Neuronal stem cell (in vitro differentiated cells): Measurements from ENCODE around the gene MT1X.

Experiments used
- DNase-seq: peaks from one replicate; pipeline ENCODE4 v3.0.0-alpha.2; 2013; ENCODE audit warnings: low spot score
- H2AFZ ChIP-seq: one replicate; pipeline ENCODE4 v1.6.1; 2013; ENCODE audit warnings: mild to moderate bottlenecking, low read length, inconsistent platforms
- H2AK5ac ChIP-seq: 2 replicates; pipeline ENCODE4 v1.6.1; 2013; ENCODE audit warnings: low read depth, mild to moderate bottlenecking, inconsistent platforms, low read length, moderate library complexity, mixed read lengths
- H2BK120ac ChIP-seq: 2 replicates; pipeline ENCODE4 v1.6.1; 2013; ENCODE audit warnings: low read depth, mild to moderate bottlenecking, inconsistent platforms, low read length, moderate library complexity, mixed read lengths
- H2BK12ac ChIP-seq: one replicate; pipeline ENCODE4 v1.6.1; 2013; ENCODE audit warnings: low read length, inconsistent platforms
- H2BK15ac ChIP-seq: 2 replicates; pipeline ENCODE4 v1.6.1; 2013; ENCODE audit warnings: mild to moderate bottlenecking, low read length, inconsistent platforms, mixed read lengths
- H2BK5ac ChIP-seq: one replicate; pipeline ENCODE4 v1.6.1; 2013; ENCODE audit warnings: inconsistent platforms, mild to moderate bottlenecking, low read length, moderate library complexity
- H3K14ac ChIP-seq: one replicate; pipeline ENCODE4 v1.6.1; 2013; ENCODE audit warnings: low read length, inconsistent platforms
- H3K18ac ChIP-seq: 2 replicates; pipeline ENCODE4 v1.6.1; 2013; ENCODE audit warnings: low read length, inconsistent platforms
- H3K23ac ChIP-seq: 2 replicates; pipeline ENCODE4 v1.6.1; 2013; ENCODE audit warnings: low read depth, mild to moderate bottlenecking, mixed read lengths, low read length, inconsistent platforms; ENCODE audit not compliant: poor library complexity
- H3K27ac ChIP-seq: replicated peaks from 3 replicates; pipeline ENCODE4 v1.5.1; 2013; ENCODE audit warnings: low read length, inconsistent platforms
- H3K27me3 ChIP-seq, 3 experiments: 2 replicates each; pipeline ENCODE4 v1.6.1; 2013; ENCODE audit warnings: low read length in 3 of 3, mild to moderate bottlenecking in 2 of 3, inconsistent platforms in 1 of 3, low read depth in 1 of 3, mixed read lengths in 1 of 3, moderate library complexity in 1 of 3; ENCODE audit not compliant: control insufficient read depth in 3 of 3, insufficient read depth in 3 of 3
- H3K36me3 ChIP-seq, 2 donors: replicated peaks in 1 of 2; 2 replicates each; pipeline ENCODE4 v1.6.1; 2013; ENCODE audit warnings: low read length in 2 of 2; ENCODE audit not compliant: control insufficient read depth in 2 of 2, insufficient read depth in 2 of 2
- H3K4ac ChIP-seq: 2 replicates; pipeline ENCODE4 v1.6.1; 2013; ENCODE audit warnings: inconsistent platforms, mild to moderate bottlenecking, low read length, moderate library complexity
- H3K4me1 ChIP-seq, 2 donors: 1 replicate in 1 of 2; 2 replicates in 1 of 2; pipeline ENCODE4 v1.6.1; 2013; ENCODE audit warnings: low read length in 2 of 2, low read depth in 1 of 2; ENCODE audit not compliant: control insufficient read depth in 2 of 2, insufficient read depth in 1 of 2
- H3K4me2 ChIP-seq: one replicate; pipeline ENCODE4 v1.6.1; 2013; ENCODE audit warnings: mild to moderate bottlenecking, low read length, inconsistent platforms; ENCODE audit not compliant: insufficient read depth, poor library complexity, severe bottlenecking
- H3K4me3 ChIP-seq, 2 donors: 2 replicates each; pipeline ENCODE4 v1.5.1; 2013; ENCODE audit warnings: low read length in 2 of 2, mild to moderate bottlenecking in 2 of 2, inconsistent platforms in 1 of 2, moderate library complexity in 1 of 2
- H3K79me1 ChIP-seq: one replicate; pipeline ENCODE4 v1.6.1; 2013; ENCODE audit warnings: low read depth, mild to moderate bottlenecking, inconsistent platforms, low read length, moderate library complexity
- H3K9ac ChIP-seq: one replicate; pipeline ENCODE4 v1.6.1; 2013; ENCODE audit warnings: mild to moderate bottlenecking, low read depth, low read length, inconsistent platforms; ENCODE audit not compliant: poor library complexity
- H3K9me3 ChIP-seq, 2 donors: replicated peaks in 1 of 2; 2 replicates each; pipeline versions ENCODE3 to v1.6.1; 2013; ENCODE audit warnings: low read length in 2 of 2, mild to moderate bottlenecking in 2 of 2, inconsistent platforms in 1 of 2, low read depth in 1 of 2, mixed read lengths in 1 of 2, moderate library complexity in 1 of 2; ENCODE audit not compliant: control insufficient read depth in 2 of 2, insufficient read depth in 1 of 2
- H4K8ac ChIP-seq: one replicate; pipeline ENCODE4 v1.6.1; 2013; ENCODE audit warnings: low read depth, mild to moderate bottlenecking, inconsistent platforms, low read length, moderate library complexity
- H4K91ac ChIP-seq: one replicate; pipeline ENCODE4 v1.6.1; 2013; ENCODE audit warnings: low read length, low read depth, mild to moderate bottlenecking, inconsistent platforms; ENCODE audit not compliant: poor library complexity
- WGBS, 2 donors: extraction: QIAGEN DNeasy Blood & Tissue Kit; methylation state at CpG; one replicate each; pipeline ENCODE4 v1.1.7; 2013; ENCODE audit warnings: missing lambda C conversion rate in 2 of 2, mixed read lengths in 1 of 2; ENCODE audit not compliant: insufficient read length in 2 of 2, insufficient replicate concordance in 1 of 2; ENCODE audit errors: extremely low coverage in 2 of 2; 5-methylcytosine and 5-hydroxymethylcytosine counted together

MT1X gene

DNA sequence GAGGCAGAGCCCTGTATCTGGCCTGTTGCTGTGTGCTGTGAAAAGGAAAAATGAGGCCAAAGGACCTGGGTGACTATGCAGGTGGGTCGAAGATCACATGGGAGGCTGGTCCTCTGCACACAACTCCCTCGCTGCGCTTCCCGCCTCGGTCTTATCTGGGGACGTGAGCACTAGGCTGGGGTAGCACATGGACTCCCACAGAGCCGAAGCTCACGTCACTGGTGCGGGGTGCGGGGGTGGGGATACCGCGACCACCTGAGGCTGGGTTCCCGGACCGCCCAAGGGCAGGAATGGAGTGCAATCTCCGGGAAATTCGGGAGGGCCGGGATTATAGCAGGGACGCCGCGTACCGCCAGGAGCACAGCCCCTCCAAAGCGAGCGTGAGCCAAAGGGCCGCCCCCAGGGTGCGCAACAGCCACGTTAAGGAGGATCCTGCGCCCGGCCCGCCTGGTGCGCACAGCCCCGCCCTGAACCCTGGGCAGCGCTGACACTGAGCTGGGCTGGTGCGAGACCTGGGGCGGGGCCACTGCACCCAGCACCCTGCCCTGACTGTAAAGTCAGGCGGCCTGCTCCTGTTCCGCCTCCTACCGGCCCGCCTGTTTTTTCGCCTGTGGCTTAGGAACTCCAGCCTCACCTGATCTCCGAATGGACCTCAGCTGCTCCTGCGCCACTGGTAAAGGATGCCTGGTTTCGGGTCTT lies 39.0 kb upstream of the MT1X start:
- Histone ChIP-seq H3K4me3 (peak overlapping the region in 1 of 2 donors; percentile 5), H2AFZ (no peak overlapping the region), H3K4me1 (peaks cover 1% of the 10 kb centered on the region in 2 donors), H3K18ac (no peak overlapping the region), H3K14ac (no peak overlapping the region), H3K79me1 (no peaks in the 10 kb centered on the region), H3K27ac (no peak overlapping the region), H3K36me3 (no peaks in the 10 kb centered on the region), H3K4ac (no peak overlapping the region), H2BK12ac (no peak overlapping the region), H3K23ac (peak overlapping the region; percentile 40), H3K27me3 (peaks cover 34 to 100% (median 98%) of the 10 kb centered on the region in 3 experiments), H2BK15ac (no peak overlapping the region), H4K91ac (no peak overlapping the region), H3K9ac (no peak overlapping the region), H4K8ac (no peak overlapping the region), H2AK5ac (no peak overlapping the region), H3K4me2 (no peak overlapping the region), H2BK120ac (no peak overlapping the region), H3K9me3 (peaks cover 0 to 2% of the 10 kb centered on the region in 2 donors), H2BK5ac (no peak overlapping the region)
- no CpG with 5 or more reads among the region's 42 CpGs for WGBS, 2 donors
- no peak for DNase-seq

DNA sequence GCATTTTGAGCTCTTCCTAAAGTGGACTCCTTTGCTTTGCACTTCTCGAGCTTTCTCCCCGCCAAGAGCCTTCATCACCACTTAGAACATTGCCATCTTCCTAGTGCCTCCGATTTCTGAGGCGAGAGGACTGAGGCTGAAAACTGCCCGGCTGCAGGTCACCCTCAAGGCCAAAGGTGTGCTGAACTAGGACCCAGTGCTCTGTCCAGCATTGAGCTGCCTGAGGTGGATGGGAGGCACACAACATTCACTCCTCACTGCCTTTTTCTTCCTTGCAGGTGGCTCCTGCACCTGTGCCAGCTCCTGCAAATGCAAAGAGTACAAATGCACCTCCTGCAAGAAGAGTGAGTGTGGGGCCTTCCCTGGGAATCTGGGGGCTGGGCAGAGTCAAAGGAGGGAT lies 38.4 kb upstream of the MT1X start:
- Histone ChIP-seq H3K9ac (no peak overlapping the region), H2BK12ac (no peak overlapping the region), H3K23ac (no peak overlapping the region), H4K8ac (no peak overlapping the region), H4K91ac (no peak overlapping the region), H3K4ac (no peak overlapping the region), H3K18ac (no peak overlapping the region), H3K4me2 (no peak overlapping the region), H2BK15ac (no peak overlapping the region), H2AK5ac (no peak overlapping the region), H3K14ac (no peak overlapping the region), H3K4me1 (no peaks in the 10 kb centered on the region), H3K36me3 (no peaks in the 10 kb centered on the region), H2AFZ (no peak overlapping the region), H3K4me3 (no peak overlapping the region), H3K79me1 (no peaks in the 10 kb centered on the region), H3K27me3 (peaks cover 30 to 100% (median 98%) of the 10 kb centered on the region in 3 experiments), H2BK120ac (no peak overlapping the region), H3K9me3 (peaks cover 0 to 2% of the 10 kb centered on the region in 2 donors), H3K27ac (no peak overlapping the region), H2BK5ac (no peak overlapping the region)
- no CpG with 5 or more reads among the region's 5 CpGs for WGBS, 2 donors
- DNase-seq, result no peak

GRCh38 chr16:56645311-56645710 lies 37.0 kb upstream of the MT1X start:
- H3K18ac ChIP-seq, result no peak overlapping the region
- H3K4me2 ChIP-seq, result no peak overlapping the region
- no peak overlapping the region for H3K23ac ChIP-seq
- no peak overlapping the region for H3K4ac ChIP-seq
- H2BK5ac ChIP-seq, result no peak overlapping the region
- H3K27me3 ChIP-seq, result peaks cover 28 to 100% (median 90%) of the 10 kb centered on the region in 3 experiments
- DNase-seq, result no peak
- H2AK5ac ChIP-seq, result no peak overlapping the region
- H2BK15ac ChIP-seq, result no peak overlapping the region
- no peak overlapping the region for H2BK12ac ChIP-seq
- no peak overlapping the region for H4K91ac ChIP-seq
- no peaks in the 10 kb centered on the region for H3K4me1 ChIP-seq
- no peak overlapping the region for H3K27ac ChIP-seq
- no peak overlapping the region for H4K8ac ChIP-seq
- no peak overlapping the region for H2AFZ ChIP-seq
- H3K4me3 ChIP-seq, result no peak overlapping the region
- no peak overlapping the region for H3K14ac ChIP-seq
- WGBS, 2 donors, result no CpG with 5 or more reads among the region's 1 CpG
- no peaks in the 10 kb centered on the region for H3K79me1 ChIP-seq
- H2BK120ac ChIP-seq, result no peak overlapping the region
- peaks cover 0 to 2% of the 10 kb centered on the region in 2 donors for H3K9me3 ChIP-seq
- no peak overlapping the region for H3K9ac ChIP-seq
- H3K36me3 ChIP-seq, result no peaks in the 10 kb centered on the region

- no peak overlapping the region for H3K14ac ChIP-seq
- H2BK120ac ChIP-seq, result no peak overlapping the region
- DNase-seq, result no peak
- no peak overlapping the region for H2BK12ac ChIP-seq
- H3K79me1 ChIP-seq, result no peaks in the 10 kb centered on the region
- H3K4me3 ChIP-seq, result peak overlapping the region in 1 of 2 donors; percentile 6
- H2BK15ac ChIP-seq, result no peak overlapping the region
- H4K91ac ChIP-seq, result no peak overlapping the region
- no peak overlapping the region for H2AK5ac ChIP-seq
- no peak overlapping the region for H3K9ac ChIP-seq
- no peak overlapping the region for H3K4ac ChIP-seq
- no peak overlapping the region for H2BK5ac ChIP-seq
- no peaks in the 10 kb centered on the region for H3K4me1 ChIP-seq
- H3K27me3 ChIP-seq, result peaks cover 28 to 100% (median 84%) of the 10 kb centered on the region in 3 experiments
- no peak overlapping the region for H4K8ac ChIP-seq
- H2AFZ ChIP-seq, result no peak overlapping the region
- no peak overlapping the region for H3K18ac ChIP-seq
- H3K36me3 ChIP-seq, result no peaks in the 10 kb centered on the region
- WGBS, 2 donors, result no CpG with 5 or more reads among the region's 1 CpG
- peaks cover 0 to 2% of the 10 kb centered on the region in 2 donors for H3K9me3 ChIP-seq
- H3K4me2 ChIP-seq, result no peak overlapping the region
- no peak overlapping the region for H3K27ac ChIP-seq
- no peak overlapping the region for H3K23ac ChIP-seq
Observed at GRCh38 chr16:56645838-56646237, 36.4 kb upstream of the MT1X start.
